Spleen (tissue), 11 donors: Measurements from ENCODE around the gene SULT1A3. TPM values are rescaled to one million over a fixed set of nuclear protein-coding genes. Genes with fewer than 3 reads are reported as not detected.
A peak's percentile ranks its signal among the peaks of the same experiment; 100 is the strongest.
"Not testable (repeated sequence)": the region's sequence is repeated elsewhere in the genome, so short reads cannot be mapped to it uniquely, and the experiment has no call there.

Experiments used
- DNase-seq: peaks from one replicate; pipeline ENCODE4 v3.0.0-alpha.2; 2020
- H3K27ac ChIP-seq, 8 donors: fragments of 200-600 bp; sonication (generic) in 7 of 8; 1 replicate in 4 of 8; 2 replicates in 4 of 8; pipeline versions ENCODE4 v1.5.0 to v1.8.0; 2016 to 2021; ENCODE audit warnings: inconsistent platforms in 4 of 8, mild to moderate bottlenecking in 4 of 8, moderate library complexity in 1 of 8
- H3K27me3 ChIP-seq, 7 donors: fragments of 200-600 bp; sonication (generic) in 6 of 7; replicated peaks in 1 of 7; 1 replicate in 4 of 7; 2 replicates in 3 of 7; pipeline versions ENCODE4 v1.5.0 to v1.8.0; 2016 to 2021; ENCODE audit warnings: inconsistent platforms in 3 of 7, mild to moderate bottlenecking in 1 of 7
- H3K36me3 ChIP-seq, 6 donors: fragments of 200-600 bp; sonication (generic) in 5 of 6; 1 replicate in 4 of 6; 2 replicates in 2 of 6; pipeline versions ENCODE4 v1.5.0 to v1.8.0; 2016 to 2021; ENCODE audit warnings: inconsistent platforms in 2 of 6
- H3K4me1 ChIP-seq, 6 donors: fragments of 200-600 bp; sonication (generic) in 5 of 6; 1 replicate in 3 of 6; 2 replicates in 3 of 6; pipeline versions ENCODE4 v1.5.0 to v1.8.0; 2016 to 2021; ENCODE audit warnings: inconsistent platforms in 3 of 6
- H3K4me3 ChIP-seq, 8 donors: fragments of 200-600 bp; sonication (generic) in 7 of 8; 1 replicate in 4 of 8; 2 replicates in 4 of 8; pipeline versions ENCODE4 v1.5.0 to v1.8.0; 2016 to 2021; ENCODE audit warnings: inconsistent platforms in 4 of 8, mild to moderate bottlenecking in 4 of 8, moderate library complexity in 2 of 8
- H3K9me3 ChIP-seq, 8 donors: fragments of 200-600 bp; sonication (generic) in 7 of 8; 1 replicate in 4 of 8; 2 replicates in 4 of 8; pipeline versions ENCODE4 v1.5.0 to v1.8.0; 2016 to 2021; ENCODE audit warnings: inconsistent platforms in 4 of 8
- POLR2A ChIP-seq, 3 donors: fragments of 450-650 bp; IDR thresholded peaks; one replicate each; pipeline ENCODE4 v1.5.1; 2017; ENCODE audit warnings: antibody characterized with exemption in 3 of 3, mild to moderate bottlenecking in 1 of 3
- POLR2AphosphoS5 ChIP-seq, 3 donors: sonication (generic); formaldehyde crosslinking; IDR thresholded peaks; one replicate each; pipeline ENCODE4 v1.5.1; 2017; ENCODE audit warnings: antibody characterized with exemption in 3 of 3
- WGBS, 5 donors: extraction: QIAGEN DNeasy Blood & Tissue Kit in 3 of 5; methylation state at CpG; one replicate each; pipeline versions ENCODE4 v1.1.5 to v1.1.7; 2013 to 2018; 5-methylcytosine and 5-hydroxymethylcytosine counted together
- intact Hi-C: fragments of 100-400 bp; cut with DNase I; formaldehyde crosslinking; loops from one replicate; pipeline ENCODE4 v1.15.0; 2023; ENCODE audit warnings: low total_unique reads
- polyA plus RNA-seq, 3 donors: library from polyadenylated mRNA; stranded (reverse); fragments of 200-250 nt; gene quantifications; one replicate each; pipeline ENCODE4 v1.2.1, GENCODE V29; 2013
- total RNA-seq, 7 donors: library from RNA; depleted of rRNA in 3 of 7; stranded (reverse); fragments of >200 nt in 3 of 7; fragmentation: NEBNext Ultra II Directional in 4 of 7; extraction: Animal tissue kit (Norgen Biotek cat#: 25700) in 4 of 7; gene quantifications; one replicate each; pipeline versions ENCODE4 v1.1.0 to v1.2.1, GENCODE V29; 2016 to 2021
- TF ChIP-seq, protein P1 (sequence below), 11 experiments: fragments of 200-600 bp in 7 of 11; fragments of 450-650 bp in 4 of 11; sonication (generic) in 4 of 11; IDR thresholded peaks in 8 of 11; conservative IDR thresholded peaks in 3 of 11; 1 replicate in 7 of 11; 2 replicates in 4 of 11; pipeline versions ENCODE4 v1.4.0 to v1.8.0; 2016 to 2021; ENCODE audit warnings: antibody characterized with exemption in 11 of 11, inconsistent platforms in 4 of 11, mild to moderate bottlenecking in 1 of 11
- donor health status: healthy with polysubstance abuse.
- donor health status: DM: no; HTN: no; CAD: no; lungs with moderate emphysema.
- donor health status: DM: no; HTN: no; CAD: no.
- donor health status: Bipolar disorder and iron deficiency.
- donor health status: healthy.
- donor health status: DM: no; HTN: no; CAD: no.
- donor health status: DM: yes; HTN: yes; CAD: no.

The SULT1A3 gene
- total and polyA plus RNA-seq, 10 donors: 15.1 to 120 (median 28.3) TPM

DNA sequence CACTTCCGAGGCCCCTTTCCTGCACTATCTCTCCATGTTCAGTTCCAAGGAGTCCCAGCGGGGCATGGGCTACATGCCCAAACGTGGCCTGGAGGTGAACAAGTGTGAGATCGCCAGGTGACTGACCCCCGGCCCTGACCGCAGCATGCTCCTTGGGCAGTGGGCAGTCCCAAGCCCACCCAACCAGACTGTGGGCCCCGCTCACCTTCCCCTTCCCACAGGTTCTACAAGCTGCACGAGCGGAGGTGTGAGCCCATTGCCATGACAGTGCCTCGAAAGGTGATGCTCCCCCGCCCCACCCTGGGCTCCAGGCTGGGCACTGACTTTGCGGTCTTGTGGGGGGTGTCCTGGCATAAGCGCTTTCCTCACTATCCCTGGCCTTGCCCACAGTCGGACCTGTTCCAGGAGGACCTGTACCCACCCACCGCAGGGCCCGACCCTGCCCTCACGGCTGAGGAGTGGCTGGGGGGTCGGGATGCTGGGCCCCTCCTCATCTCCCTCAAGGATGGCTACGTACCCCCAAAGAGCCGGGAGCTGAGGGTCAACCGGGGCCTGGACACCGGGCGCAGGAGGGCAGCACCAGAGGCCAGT is 11.0 kb upstream of the SULT1A3 start:
- Histone ChIP-seq H3K27me3 (no peaks in the 10 kb centered on the region), H3K4me3 (peak overlapping the region in 2 of 8 donors; percentile 95 to 98), H3K36me3 (peaks cover 0 to 42% (median 27%) of the 10 kb centered on the region in 6 donors), H3K27ac (peak overlapping the region in 7 of 8 donors; percentile 94 to 100 (median 96)), H3K9me3 (no peaks in the 10 kb centered on the region), H3K4me1 (peaks cover 21 to 50% (median 37%) of the 10 kb centered on the region in 6 donors)
- WGBS, 5 donors: 82 to 93% (median 91%) methylated on average over 3 to 23 of the region's 23 CpGs
- intact Hi-C loops: no loop called here
- TF ChIP-seq, protein P1, sequence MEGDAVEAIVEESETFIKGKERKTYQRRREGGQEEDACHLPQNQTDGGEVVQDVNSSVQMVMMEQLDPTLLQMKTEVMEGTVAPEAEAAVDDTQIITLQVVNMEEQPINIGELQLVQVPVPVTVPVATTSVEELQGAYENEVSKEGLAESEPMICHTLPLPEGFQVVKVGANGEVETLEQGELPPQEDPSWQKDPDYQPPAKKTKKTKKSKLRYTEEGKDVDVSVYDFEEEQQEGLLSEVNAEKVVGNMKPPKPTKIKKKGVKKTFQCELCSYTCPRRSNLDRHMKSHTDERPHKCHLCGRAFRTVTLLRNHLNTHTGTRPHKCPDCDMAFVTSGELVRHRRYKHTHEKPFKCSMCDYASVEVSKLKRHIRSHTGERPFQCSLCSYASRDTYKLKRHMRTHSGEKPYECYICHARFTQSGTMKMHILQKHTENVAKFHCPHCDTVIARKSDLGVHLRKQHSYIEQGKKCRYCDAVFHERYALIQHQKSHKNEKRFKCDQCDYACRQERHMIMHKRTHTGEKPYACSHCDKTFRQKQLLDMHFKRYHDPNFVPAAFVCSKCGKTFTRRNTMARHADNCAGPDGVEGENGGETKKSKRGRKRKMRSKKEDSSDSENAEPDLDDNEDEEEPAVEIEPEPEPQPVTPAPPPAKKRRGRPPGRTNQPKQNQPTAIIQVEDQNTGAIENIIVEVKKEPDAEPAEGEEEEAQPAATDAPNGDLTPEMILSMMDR (IDR thresholded peaks at IDR 0.05 in 8 of 11, conservative IDR thresholded peaks at IDR 0.05 in 3 of 11): no peak
- TF ChIP-seq POLR2AphosphoS5 (IDR thresholded peaks at IDR 0.05): peak; percentile 32 to 79 (median 51)
- no peak for TF ChIP-seq POLR2A (IDR thresholded peaks at IDR 0.05)
- DNase-seq: peak; percentile 85

DNA sequence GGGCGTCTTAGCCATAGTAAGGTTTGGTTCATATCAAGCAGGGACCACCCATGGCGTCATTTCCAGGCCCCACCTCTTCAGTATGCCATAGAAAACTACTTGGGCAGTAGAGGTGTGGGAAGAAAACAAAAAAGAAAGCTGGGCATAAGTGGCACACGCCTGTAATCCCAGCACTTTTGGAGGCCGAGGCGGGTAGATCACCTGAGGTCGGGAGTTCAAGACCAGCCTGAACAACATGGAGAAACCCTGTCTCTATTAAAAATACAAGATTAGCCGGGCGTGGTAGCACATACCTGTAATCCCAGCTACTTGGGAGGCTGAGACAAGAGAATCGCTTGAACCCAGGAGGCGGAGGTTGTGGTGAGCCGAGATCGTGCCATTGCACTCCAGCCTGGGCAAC is 7.9 kb upstream of the SULT1A3 start:
- H3K27ac ChIP-seq, H3K9me3 ChIP-seq, intact Hi-C loops, H3K27me3 ChIP-seq, H3K4me3 ChIP-seq: not testable (repeated sequence)
- peak; percentile 55 for DNase-seq
- H3K4me1 ChIP-seq: peaks cover 18 to 25% (median 22%) of the 10 kb centered on the region in 6 donors
- 87 to 98% (median 88%) methylated on average over 4 to 7 of the region's 12 CpGs for WGBS, 5 donors
- H3K36me3 ChIP-seq: peaks cover 0 to 24% (median 21%) of the 10 kb centered on the region in 6 donors

DNA sequence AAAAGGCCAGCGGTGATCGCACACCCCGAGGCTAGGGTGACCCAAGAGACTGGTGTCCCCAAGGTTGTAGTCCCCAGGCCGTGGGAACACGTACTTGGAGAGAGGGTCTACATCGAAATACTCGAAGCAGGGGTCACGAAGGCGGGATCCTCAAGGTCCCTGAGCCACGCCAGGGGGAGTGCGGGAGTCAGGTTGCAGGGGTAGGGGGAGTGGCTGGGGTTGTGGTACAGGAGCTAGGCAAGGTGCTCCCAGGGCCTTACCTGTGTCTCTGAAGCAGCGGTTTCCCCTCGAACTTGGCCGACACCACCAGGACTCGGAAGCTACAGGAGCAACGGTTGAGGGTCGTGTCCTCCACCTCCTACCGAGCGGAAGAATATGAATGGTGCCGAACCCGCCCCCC is 6.0 kb upstream of the SULT1A3 start:
- DNase-seq, H3K4me3 ChIP-seq, H3K36me3 ChIP-seq, H3K27me3 ChIP-seq, H3K4me1 ChIP-seq, H3K27ac ChIP-seq, H3K9me3 ChIP-seq, intact Hi-C loops: not testable (repeated sequence)
- no CpG with 5 or more reads among the region's 21 CpGs for WGBS, 5 donors

DNA sequence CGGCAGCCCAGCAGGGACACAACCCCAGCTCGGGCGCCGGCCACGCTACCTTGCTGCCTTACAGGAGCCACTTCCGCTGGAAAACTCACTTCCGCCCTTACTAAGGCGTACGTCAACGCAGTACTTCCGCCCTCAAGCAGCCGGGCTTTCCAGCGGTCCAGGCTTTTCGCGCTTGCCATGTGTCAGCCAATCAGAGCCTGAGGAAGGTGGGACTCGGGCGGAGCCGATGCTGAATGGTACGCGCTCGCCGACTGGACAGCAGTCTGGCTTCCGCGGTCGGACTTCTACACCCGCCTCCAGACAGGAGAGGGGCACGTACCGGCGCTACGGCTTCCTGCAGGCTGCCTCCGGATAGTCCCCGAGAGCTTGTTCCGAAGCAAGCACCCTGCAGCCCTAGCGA is 5.4 kb upstream of the SULT1A3 start, which contains the start of the genes BOLA2B and SLX1A:
Gene BOLA2B (minus strand): TSS at position 52 of the 400 bp plus-strand sequence. CDS start 71 bp downstream, outside the sequence.
Gene SLX1A (plus strand): TSS at position 261 of the 400 bp plus-strand sequence. CDS start 210 bp downstream, outside the sequence.
- DNase-seq, intact Hi-C loops, H3K36me3 ChIP-seq, H3K4me1 ChIP-seq, H3K27me3 ChIP-seq, H3K9me3 ChIP-seq: not testable (repeated sequence)
- Histone ChIP-seq H3K27ac (peak within 1 kb of the TSS in 5 of 8 donors; percentile 60 to 80 (median 69)), H3K4me3 (peak within 1 kb of the TSS in 7 of 8 donors; percentile 37 to 66 (median 42))
- WGBS, 5 donors: no CpG with 5 or more reads among the region's 34 CpGs

DNA sequence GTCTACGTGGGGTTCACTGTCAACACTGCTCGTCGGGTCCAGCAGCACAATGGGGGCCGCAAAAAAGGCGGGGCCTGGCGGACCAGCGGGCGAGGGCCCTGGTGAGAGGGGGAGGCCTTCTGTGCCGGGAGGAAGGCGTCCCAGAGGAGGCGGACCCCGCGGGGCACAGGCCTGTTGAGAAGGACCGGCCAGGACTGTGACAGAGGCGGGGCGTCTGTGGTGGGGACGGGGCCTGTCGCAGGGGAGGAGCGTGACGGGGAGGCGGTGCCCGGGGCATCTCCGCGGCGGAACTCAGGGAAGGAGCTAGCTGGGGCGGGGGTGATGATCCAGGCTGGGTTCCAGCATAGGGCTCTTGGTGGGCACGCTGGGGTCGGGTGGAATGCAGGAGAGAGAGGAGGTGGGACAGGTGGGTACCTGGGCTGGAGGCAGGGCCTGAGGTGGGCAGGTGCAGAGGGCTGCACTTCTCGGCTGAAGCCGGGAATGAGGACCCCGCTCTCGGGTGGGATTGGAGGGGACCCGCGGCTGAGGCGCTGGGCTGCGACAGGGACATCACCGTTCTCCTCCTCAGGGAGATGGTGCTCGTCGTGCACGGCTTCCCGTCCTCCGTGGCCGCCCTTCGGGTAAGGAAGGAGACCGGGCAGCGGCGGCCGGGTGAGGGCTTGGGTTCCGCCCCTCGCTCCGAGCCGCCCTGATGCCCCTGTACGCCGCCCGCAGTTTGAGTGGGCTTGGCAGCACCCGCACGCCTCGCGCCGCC is 4.7 kb upstream of the SULT1A3 start:
- H3K9me3 ChIP-seq, H3K27me3 ChIP-seq, H3K36me3 ChIP-seq, intact Hi-C loops, H3K4me1 ChIP-seq: not testable (repeated sequence)
- 2 to 9% (median 7%) methylated on average over 15 to 18 of the region's 60 CpGs; no CpG with 5 or more reads in 2 of the 5 donors for WGBS, 5 donors
- Histone ChIP-seq H3K4me3 (peak overlapping the region in 7 of 8 donors; percentile 37 to 66 (median 42)), H3K27ac (peak overlapping the region in 5 of 8 donors; percentile 60 to 80 (median 69))
- DNase-seq: peak; percentile 87

DNA sequence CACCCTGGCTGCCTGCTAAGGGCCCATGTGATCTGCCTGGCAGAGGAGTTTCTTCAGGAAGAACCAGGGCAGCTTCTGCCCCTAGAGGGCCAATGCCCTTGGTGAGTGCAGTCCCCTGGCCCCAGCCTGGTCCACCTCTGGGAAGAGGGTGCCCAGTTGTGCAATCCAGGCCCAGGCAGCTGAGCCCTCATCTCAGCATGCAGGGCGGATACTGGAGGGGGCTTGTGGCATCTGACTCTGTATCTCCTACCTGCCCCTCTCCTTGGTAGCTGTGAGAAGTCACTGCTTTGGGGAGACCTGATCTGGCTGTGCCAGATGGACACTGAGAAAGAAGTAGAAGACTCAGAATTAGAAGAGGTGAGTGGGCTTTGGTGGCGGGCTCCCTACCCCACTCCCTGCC is 2.1 kb upstream of the SULT1A3 start:
- H3K9me3 ChIP-seq, H3K27ac ChIP-seq, H3K36me3 ChIP-seq, intact Hi-C loops, H3K4me1 ChIP-seq, H3K27me3 ChIP-seq, H3K4me3 ChIP-seq: not testable (repeated sequence)
- DNase-seq: peak; percentile 74
- WGBS, 5 donors: 49 to 100% (median 89%) methylated on average over 1 of the region's 2 CpGs; no CpG with 5 or more reads in 1 of the 5 donors

DNA sequence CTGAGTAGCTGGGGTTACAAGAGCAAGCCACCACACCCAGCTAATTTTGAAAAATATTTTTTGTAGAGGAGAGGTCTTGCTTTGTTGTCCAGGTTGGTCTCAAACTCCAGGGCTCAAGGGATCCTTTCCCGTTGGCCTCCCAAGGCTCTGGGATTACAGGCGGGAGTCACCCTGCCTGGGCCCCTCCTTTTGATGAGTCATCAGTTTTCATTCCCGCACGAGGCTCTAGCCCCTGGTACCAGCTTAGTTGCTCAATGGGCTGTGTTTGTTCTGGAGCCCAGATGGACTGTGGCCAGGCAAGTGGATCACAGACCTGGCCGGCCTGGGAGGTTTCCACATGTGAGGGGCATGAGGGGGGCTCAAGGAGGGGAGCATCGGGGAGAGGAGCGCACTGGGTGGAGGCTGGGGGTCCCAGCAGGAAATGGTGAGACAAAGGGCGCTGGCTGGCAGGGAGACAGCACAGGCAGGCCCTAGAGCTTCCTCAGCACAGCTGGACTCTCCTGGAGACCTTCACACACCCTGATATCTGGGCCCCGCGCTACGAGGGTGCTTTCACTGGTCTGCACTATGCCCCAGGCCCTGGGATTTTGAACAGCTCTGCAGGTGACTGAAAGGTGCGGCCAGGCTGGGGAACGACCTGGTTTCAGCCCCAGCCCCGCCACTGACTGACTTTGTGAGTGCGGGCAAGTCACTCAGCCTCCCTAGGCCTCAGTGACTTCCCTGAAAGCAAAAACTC is 721 bp downstream of the SULT1A3 start:
- H3K36me3 ChIP-seq, H3K4me1 ChIP-seq, DNase-seq, H3K9me3 ChIP-seq, H3K4me3 ChIP-seq, H3K27me3 ChIP-seq, H3K27ac ChIP-seq, intact Hi-C loops: not testable (repeated sequence)
- WGBS, 5 donors: no CpG with 5 or more reads among the region's 15 CpGs

DNA sequence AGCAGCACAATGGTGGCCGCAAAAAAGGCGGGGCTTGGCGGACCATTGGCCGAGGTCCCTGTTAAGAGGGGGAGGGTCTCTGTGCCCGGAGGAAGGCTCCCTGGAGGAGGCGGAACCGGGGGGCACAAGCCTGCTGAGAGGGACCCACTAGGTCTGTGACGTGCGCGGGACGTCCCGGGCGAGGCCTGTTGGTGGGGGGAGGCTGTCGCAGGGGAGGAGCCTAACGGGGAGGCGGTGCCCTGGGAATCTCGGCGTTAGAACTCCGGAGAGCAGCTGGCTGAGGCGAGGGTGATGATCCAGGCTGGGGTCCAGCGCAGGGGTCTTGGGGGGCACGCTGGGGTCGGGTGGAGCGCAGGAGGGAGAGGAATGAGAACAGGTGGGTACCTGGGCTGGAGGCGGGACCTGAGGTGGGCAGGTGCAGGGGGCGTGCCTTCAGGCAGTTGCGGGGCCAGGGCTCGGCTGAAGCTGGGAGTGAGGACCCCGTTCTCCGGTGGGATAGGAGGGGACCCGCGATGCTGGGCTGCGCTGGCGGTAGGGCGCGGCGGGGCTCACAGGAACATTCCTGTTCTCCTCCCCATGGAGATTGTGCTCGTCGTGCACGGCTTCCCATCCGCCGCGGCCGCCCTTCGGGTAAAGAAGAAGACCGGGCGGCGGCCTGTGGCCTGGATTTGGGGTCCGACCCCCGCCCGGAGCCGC is 6.6 kb downstream of the SULT1A3 start:
- H3K4me3 ChIP-seq: peak overlapping the region; percentile 30 to 66 (median 46)
- H3K27ac ChIP-seq, intact Hi-C loops, H3K9me3 ChIP-seq, H3K4me1 ChIP-seq, H3K27me3 ChIP-seq, H3K36me3 ChIP-seq: not testable (repeated sequence)
- DNase-seq: peak; percentile 74
- 0 to 2% (median 1%) methylated on average over 13 to 19 of the region's 52 CpGs for WGBS, 5 donors

DNA sequence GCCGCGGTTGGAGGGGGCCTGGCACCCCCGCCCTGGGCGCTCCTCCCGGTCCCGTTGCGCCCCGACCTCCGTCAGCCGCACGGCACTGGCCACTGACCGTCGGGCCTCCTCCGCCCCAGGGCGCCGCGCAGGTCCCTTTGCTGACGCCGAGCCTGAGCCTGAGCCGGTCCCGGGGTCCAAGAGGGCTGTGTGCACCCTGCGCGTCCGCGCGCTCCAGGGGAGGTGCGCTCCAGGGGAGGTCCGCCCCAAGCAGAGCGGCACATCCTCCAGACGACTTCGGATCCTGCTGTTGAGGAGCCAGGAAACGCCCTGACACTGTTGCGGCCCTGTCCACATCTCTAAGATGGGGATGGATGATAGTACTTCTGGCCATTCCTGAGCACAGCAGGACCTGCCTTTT is 7.2 kb downstream of the SULT1A3 start:
- not testable (repeated sequence) for DNase-seq

More for the DNA sequence above, 7.2 kb downstream of the SULT1A3 start:
- intact Hi-C loops, H3K9me3 ChIP-seq, H3K36me3 ChIP-seq, H3K27me3 ChIP-seq, H3K27ac ChIP-seq, H3K4me1 ChIP-seq: not testable (repeated sequence)
- peak overlapping the region in 7 of 8 donors; percentile 40 to 66 (median 48) for H3K4me3 ChIP-seq
- WGBS, 5 donors: no CpG with 5 or more reads among the region's 33 CpGs
